Measurements from ENCODE around the gene FOXP3.

DNA sequence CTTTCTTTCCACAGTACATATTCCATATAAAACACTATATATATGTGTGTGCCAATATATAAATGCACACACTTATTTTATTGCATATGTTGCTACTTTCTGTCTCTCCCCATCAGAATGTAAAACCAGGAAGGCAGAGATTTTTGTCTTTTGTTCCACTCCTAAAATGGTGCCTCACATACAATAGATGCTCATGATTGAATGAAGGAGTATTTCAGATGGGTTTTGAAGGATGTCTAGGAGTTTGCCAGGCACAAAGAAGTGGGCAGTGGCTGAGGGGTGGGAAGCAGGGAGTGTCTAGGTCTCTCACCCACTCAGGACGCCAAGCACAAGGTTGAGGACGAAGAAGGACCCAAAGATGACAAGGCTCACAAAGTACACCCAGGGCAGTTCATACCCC, 36.8 kb downstream of the FOXP3 start:
- TF ChIP-seq POLR2A (IDR thresholded peaks at IDR 0.05) (no peak), CTCF (IDR thresholded peaks at IDR 0.05) (no peak)

Data from Peyer's patch (tissue), 4 donors.